ENCODE results near the gene ENC1. TPM values are rescaled to one million over a fixed set of nuclear protein-coding genes. Genes with fewer than 3 reads are reported as not detected.

Gene ENC1
- total RNA-seq, 2 donors from 2014 or later, result 0.60 to 1.9 TPM

DNA sequence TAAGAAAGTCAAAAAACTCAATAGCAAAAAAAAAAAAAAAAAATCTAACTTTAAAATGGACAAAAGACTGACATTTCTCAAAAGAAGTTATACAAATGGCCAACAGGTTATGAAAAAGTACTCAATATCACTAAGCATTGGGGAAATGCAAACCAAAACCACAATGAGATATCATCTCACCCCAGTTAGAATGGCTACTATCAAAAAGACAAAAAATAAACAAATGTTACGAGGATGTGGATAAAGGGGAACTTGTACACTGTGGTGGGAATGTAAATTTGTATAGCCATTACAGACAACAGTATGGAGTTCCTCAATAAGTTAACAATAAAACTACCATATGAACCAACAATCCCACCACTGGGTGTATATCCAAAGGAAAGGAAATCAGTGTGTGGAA lies 37.2 kb downstream of the ENC1 start:
- H3K36me3 Mint-ChIP-seq (ENCODE audit: insufficient read depth in 2 of 2), result no peaks in the 10 kb centered on the region
- H3K27ac Mint-ChIP-seq, result no peak overlapping the region
- no peak overlapping the region for H3K4me3 Mint-ChIP-seq
- H3K9me3 Mint-ChIP-seq, result no peaks in the 10 kb centered on the region
- no peak for DNase-seq
- H3K27me3 Mint-ChIP-seq (ENCODE audit: low read depth), result peaks cover 38% of the 10 kb centered on the region
- no peaks in the 10 kb centered on the region for H3K4me1 Mint-ChIP-seq (ENCODE audit: low read depth)
- ATAC-seq (replicated peaks in 1 of 2), result no peak

DNA sequence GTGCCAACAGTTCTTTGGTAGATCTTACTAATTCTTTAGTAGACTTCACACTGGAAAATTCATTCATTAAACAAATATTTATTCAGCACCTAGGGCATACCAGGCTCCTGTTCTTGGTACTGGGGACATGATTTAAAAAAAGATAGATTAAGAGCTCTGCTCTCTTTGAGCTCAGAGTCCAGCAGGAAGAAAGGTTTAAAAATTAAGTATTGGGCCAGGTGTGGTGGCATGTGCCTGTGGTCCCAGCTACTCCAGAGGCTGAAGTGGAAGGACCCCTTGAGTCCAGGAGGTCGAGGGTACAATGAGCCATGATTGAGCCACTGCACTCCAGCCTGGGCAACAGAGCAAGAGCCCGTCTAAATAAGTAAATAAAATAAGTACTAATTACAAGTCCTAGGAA lies 41.4 kb downstream of the ENC1 start:
- Mint-ChIP-seq H3K27me3 (ENCODE audit: low read depth) (peaks cover 41% of the 10 kb centered on the region), H3K36me3 (ENCODE audit: insufficient read depth in 2 of 2) (no peaks in the 10 kb centered on the region), H3K9me3 (no peaks in the 10 kb centered on the region), H3K4me1 (ENCODE audit: low read depth) (no peaks in the 10 kb centered on the region), H3K27ac (no peak overlapping the region), H3K4me3 (no peak overlapping the region)
- ATAC-seq (replicated peaks in 1 of 2) (no peak), DNase-seq (no peak)

GRCh38 chr5:74598731-74599130 lies 41.8 kb downstream of the ENC1 start:
- Mint-ChIP-seq H3K27ac (no peak overlapping the region), H3K9me3 (no peaks in the 10 kb centered on the region), H3K4me3 (no peak overlapping the region), H3K4me1 (ENCODE audit: low read depth) (no peaks in the 10 kb centered on the region), H3K27me3 (ENCODE audit: low read depth) (peaks cover 36% of the 10 kb centered on the region), H3K36me3 (ENCODE audit: insufficient read depth in 2 of 2) (no peaks in the 10 kb centered on the region)
- ATAC-seq (replicated peaks in 1 of 2) (no peak), DNase-seq (no peak)

DNA sequence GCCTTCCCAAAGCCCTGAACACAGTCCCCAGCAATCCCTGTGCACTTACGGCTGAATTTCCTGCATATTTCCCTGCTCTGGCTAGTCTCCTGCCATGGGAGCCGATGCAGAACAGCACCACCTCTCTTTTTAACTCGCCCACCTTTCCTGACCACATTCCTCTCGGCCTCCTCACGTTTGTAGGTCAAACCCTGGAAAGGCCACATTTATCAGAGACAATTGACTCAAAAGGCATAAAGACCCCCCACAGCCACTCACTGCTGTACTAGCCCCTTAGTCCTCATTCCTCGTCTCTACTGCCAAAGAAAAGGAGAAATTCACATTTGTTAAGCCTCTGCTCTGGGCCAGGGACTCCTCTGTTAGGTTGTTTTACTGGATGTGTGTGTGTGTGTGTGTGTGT lies 43.6 kb downstream of the ENC1 start:
- Mint-ChIP-seq H3K27me3 (ENCODE audit: low read depth) (peaks cover 18% of the 10 kb centered on the region), H3K4me1 (ENCODE audit: low read depth) (no peaks in the 10 kb centered on the region), H3K9me3 (no peaks in the 10 kb centered on the region), H3K27ac (no peak overlapping the region), H3K36me3 (ENCODE audit: insufficient read depth in 2 of 2) (no peaks in the 10 kb centered on the region), H3K4me3 (no peak overlapping the region)
- ATAC-seq (replicated peaks in 1 of 2) (no peak), DNase-seq (no peak)

GRCh38 chr5:74595143-74595925 lies 45.2 kb downstream of the ENC1 start:
- no peak for ATAC-seq (replicated peaks in 1 of 2)
- DNase-seq, result no peak
- H3K4me1 Mint-ChIP-seq (ENCODE audit: low read depth), result no peaks in the 10 kb centered on the region
- no peak overlapping the region for H3K27ac Mint-ChIP-seq
- H3K27me3 Mint-ChIP-seq (ENCODE audit: low read depth), result peaks cover 17% of the 10 kb centered on the region
- H3K9me3 Mint-ChIP-seq, result no peaks in the 10 kb centered on the region
- no peaks in the 10 kb centered on the region for H3K36me3 Mint-ChIP-seq (ENCODE audit: insufficient read depth in 2 of 2)
- H3K4me3 Mint-ChIP-seq, result no peak overlapping the region

GRCh38 chr5:74594137-74595040 lies 46.1 kb downstream of the ENC1 start:
- ATAC-seq (replicated peaks in 1 of 2) (no peak), DNase-seq (no peak)
- no peaks in the 10 kb centered on the region for H3K36me3 Mint-ChIP-seq (ENCODE audit: insufficient read depth in 2 of 2)
- no peaks in the 10 kb centered on the region for H3K9me3 Mint-ChIP-seq
- peaks cover 20% of the 10 kb centered on the region for H3K27me3 Mint-ChIP-seq (ENCODE audit: low read depth)
- no peaks in the 10 kb centered on the region for H3K4me1 Mint-ChIP-seq (ENCODE audit: low read depth)
- H3K27ac Mint-ChIP-seq, result no peak overlapping the region
- H3K4me3 Mint-ChIP-seq, result no peak overlapping the region

DNA sequence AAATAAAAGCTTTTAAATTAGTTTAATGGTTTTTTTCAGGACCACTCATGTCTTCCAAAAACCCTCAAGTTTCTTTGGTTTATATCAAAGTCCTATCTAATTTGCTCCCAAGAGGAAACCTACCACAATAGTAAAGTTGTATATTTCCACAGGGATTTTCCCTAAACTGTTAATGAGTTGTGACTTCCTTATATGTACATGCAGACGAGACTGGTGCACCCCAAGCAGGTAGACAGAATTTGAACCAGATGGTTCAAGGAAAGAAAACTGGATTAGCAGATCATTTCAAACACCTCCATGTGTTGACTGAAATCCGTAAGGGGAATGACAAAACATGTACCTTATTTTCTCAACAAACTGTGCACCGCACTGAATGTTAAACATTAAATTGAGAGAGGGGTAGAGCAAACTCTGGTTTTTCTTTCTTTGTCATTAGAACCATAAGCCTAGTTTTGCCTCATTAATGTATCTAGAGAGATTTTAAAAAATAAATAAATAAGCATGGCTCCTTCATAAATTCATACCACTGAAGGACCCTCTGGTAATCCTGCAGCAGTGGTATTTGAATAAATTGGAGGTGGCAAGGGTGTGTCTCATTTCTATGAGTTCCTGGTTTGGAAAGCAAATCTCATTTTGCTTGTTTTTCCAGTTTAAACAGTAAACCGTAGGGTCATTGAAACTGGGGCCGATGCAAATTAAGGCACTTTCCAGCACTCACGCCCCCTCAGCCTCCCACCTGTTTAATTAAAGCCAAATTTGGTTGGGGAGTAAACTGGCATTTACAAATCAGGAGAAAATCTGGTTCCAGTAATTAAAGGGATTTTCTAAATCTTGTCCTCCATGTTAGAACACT lies 51.1 kb downstream of the ENC1 start:
- peaks cover 13% of the 10 kb centered on the region for H3K27me3 Mint-ChIP-seq (ENCODE audit: low read depth)
- H3K9me3 Mint-ChIP-seq, result no peaks in the 10 kb centered on the region
- ATAC-seq (replicated peaks in 1 of 2) (no peak), DNase-seq (no peak)
- peaks cover 5% of the 10 kb centered on the region for H3K4me1 Mint-ChIP-seq (ENCODE audit: low read depth)
- H3K27ac Mint-ChIP-seq, result no peak overlapping the region
- H3K4me3 Mint-ChIP-seq, result no peak overlapping the region
- no peaks in the 10 kb centered on the region for H3K36me3 Mint-ChIP-seq (ENCODE audit: insufficient read depth in 2 of 2)

GRCh38 chr5:74588415-74588814 lies 52.1 kb downstream of the ENC1 start:
- no peak overlapping the region for H3K4me3 Mint-ChIP-seq
- H3K27me3 Mint-ChIP-seq (ENCODE audit: low read depth), result peaks cover 13% of the 10 kb centered on the region
- no peak overlapping the region for H3K27ac Mint-ChIP-seq
- H3K4me1 Mint-ChIP-seq (ENCODE audit: low read depth), result peaks cover 5% of the 10 kb centered on the region
- no peaks in the 10 kb centered on the region for H3K9me3 Mint-ChIP-seq
- no peak for ATAC-seq (replicated peaks in 1 of 2)
- no peaks in the 10 kb centered on the region for H3K36me3 Mint-ChIP-seq (ENCODE audit: insufficient read depth in 2 of 2)
- DNase-seq, result no peak

DNA sequence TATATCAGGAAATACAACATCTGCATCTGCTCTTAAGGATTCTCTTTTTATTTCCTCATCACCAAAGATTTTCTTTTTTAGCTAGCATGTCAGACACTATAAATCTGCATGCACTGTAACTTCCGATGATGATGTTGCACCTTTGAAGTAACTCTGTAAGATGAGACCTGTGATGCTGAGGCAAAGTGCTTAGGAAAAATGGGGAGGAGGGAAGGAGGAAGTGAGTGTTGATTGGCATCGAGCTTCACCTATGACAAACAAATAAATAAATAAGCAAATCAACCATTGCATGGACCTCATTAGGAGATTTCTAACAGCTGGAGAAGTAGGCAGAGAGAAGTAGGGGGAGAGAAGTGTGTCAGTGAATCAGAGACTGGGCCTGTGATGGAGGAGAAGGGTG lies 52.6 kb downstream of the ENC1 start:
- ATAC-seq (replicated peaks in 1 of 2) (no peak), DNase-seq (no peak)
- no peak overlapping the region for H3K27ac Mint-ChIP-seq
- no peaks in the 10 kb centered on the region for H3K9me3 Mint-ChIP-seq
- peaks cover 15% of the 10 kb centered on the region for H3K27me3 Mint-ChIP-seq (ENCODE audit: low read depth)
- no peak overlapping the region for H3K4me3 Mint-ChIP-seq
- peaks cover 5% of the 10 kb centered on the region for H3K4me1 Mint-ChIP-seq (ENCODE audit: low read depth)
- no peaks in the 10 kb centered on the region for H3K36me3 Mint-ChIP-seq (ENCODE audit: insufficient read depth in 2 of 2)

- H3K4me1 Mint-ChIP-seq (ENCODE audit: low read depth), result peaks cover 5% of the 10 kb centered on the region
- H3K36me3 Mint-ChIP-seq (ENCODE audit: insufficient read depth in 2 of 2), result no peaks in the 10 kb centered on the region
- peaks cover 21% of the 10 kb centered on the region for H3K27me3 Mint-ChIP-seq (ENCODE audit: low read depth)
- ATAC-seq (replicated peaks in 1 of 2) (no peak), DNase-seq (no peak)
- no peak overlapping the region for H3K4me3 Mint-ChIP-seq
- H3K9me3 Mint-ChIP-seq, result no peaks in the 10 kb centered on the region
- no peak overlapping the region for H3K27ac Mint-ChIP-seq
Observed at GRCh38 chr5:74587300-74587699, 53.2 kb downstream of the ENC1 start.

- no peaks in the 10 kb centered on the region for H3K36me3 Mint-ChIP-seq (ENCODE audit: insufficient read depth in 2 of 2)
- ATAC-seq (replicated peaks in 1 of 2), result no peak
Observed at GRCh38 chr5:74586856-74587255, 53.7 kb downstream of the ENC1 start.

GRCh38 chr5:74582853-74583252 lies 57.7 kb downstream of the ENC1 start:
- H3K4me1 Mint-ChIP-seq (ENCODE audit: low read depth), result peaks cover 20% of the 10 kb centered on the region

More at GRCh38 chr5:74586856-74587255, 53.7 kb downstream of the ENC1 start:
- peaks cover 5% of the 10 kb centered on the region for H3K4me1 Mint-ChIP-seq (ENCODE audit: low read depth)
- no peak overlapping the region for H3K27ac Mint-ChIP-seq
- no peaks in the 10 kb centered on the region for H3K9me3 Mint-ChIP-seq
- DNase-seq, result no peak
- H3K4me3 Mint-ChIP-seq, result no peak overlapping the region
- peaks cover 21% of the 10 kb centered on the region for H3K27me3 Mint-ChIP-seq (ENCODE audit: low read depth)

GRCh38 chr5:74581988-74582365 lies 58.6 kb downstream of the ENC1 start:
- Mint-ChIP-seq H3K4me1 (ENCODE audit: low read depth) (peaks cover 26% of the 10 kb centered on the region), H3K4me3 (no peak overlapping the region), H3K9me3 (no peaks in the 10 kb centered on the region), H3K27me3 (ENCODE audit: low read depth) (peaks cover 8% of the 10 kb centered on the region), H3K27ac (no peak overlapping the region), H3K36me3 (ENCODE audit: insufficient read depth in 2 of 2) (peaks cover 0 to 2% of the 10 kb centered on the region in 2 donors)
- DNase-seq, result no peak
- no peak for ATAC-seq (replicated peaks in 1 of 2)

More at GRCh38 chr5:74582853-74583252, 57.7 kb downstream of the ENC1 start:
- H3K27me3 Mint-ChIP-seq (ENCODE audit: low read depth), result peaks cover 8% of the 10 kb centered on the region
- ATAC-seq (replicated peaks in 1 of 2) (no peak), DNase-seq (no peak)
- no peaks in the 10 kb centered on the region for H3K36me3 Mint-ChIP-seq (ENCODE audit: insufficient read depth in 2 of 2)
- H3K9me3 Mint-ChIP-seq, result no peaks in the 10 kb centered on the region
- H3K4me3 Mint-ChIP-seq, result no peak overlapping the region
- H3K27ac Mint-ChIP-seq, result no peak overlapping the region
